GM12878 (cell line): Measurements from ENCODE around the gene ZNF474. TPM values are rescaled to one million over a fixed set of nuclear protein-coding genes. Genes with fewer than 3 reads are reported as not detected.

Source experiments
- ATAC-seq: fragments of 200-7000 bp; cut with Tn5 transposase; 3 replicates; pipeline ENCODE4 v1.9.1; 2020; ENCODE audit warnings: mild to moderate bottlenecking, moderate library complexity
- BruUV-seq: library from RNA; stranded (reverse); fragments of 400-500 nt; replicated peaks from 2 replicates; lab custom pipeline; 2021; lab: Mats Ljungman, UMichigan
- CTCF ChIA-PET: fragments of 300-600 bp; sonication (Branson Sonifier 250); formaldehyde crosslinking; extraction: SDS; loops from one replicate; lab custom pipeline; 2021; ENCODE audit warnings: inconsistent platforms; lab: Yijun Ruan, JAX
- POLR2A ChIA-PET: fragments of 350-600 bp; formaldehyde crosslinking; extraction: SDS; loops from one replicate; lab custom pipeline; 2021; ENCODE audit warnings: inconsistent platforms; lab: Charles Lee
- RAD21 ChIA-PET: fragments of 300-600 bp; sonication (Branson Sonifier 250); formaldehyde crosslinking; loops from one replicate; lab custom pipeline; 2023; ENCODE audit warnings: antibody characterized with exemption; ENCODE audit not compliant: unreplicated experiment; lab: Charles Lee
- SMC1A ChIA-PET: fragments of 300-600 bp; sonication (Branson Sonifier 250); formaldehyde crosslinking; loops from one replicate; lab custom pipeline; 2023; ENCODE audit not compliant: unreplicated experiment, uncharacterized antibody; lab: Charles Lee
- DNase-seq: peaks from one replicate; pipeline ENCODE4 v3.0.0-alpha.2; 2011; ENCODE audit warnings: low read depth, low spot score
- FAIRE-seq: peaks from 3 replicates; lab custom pipeline; 2011; peaks lifted over from hg19 to GRCh38; lab: Jason Lieb, UNC
- H2AFZ ChIP-seq: 2 replicates; pipeline ENCODE4 v1.6.0; 2011; ENCODE audit warnings: low read depth, low read length, control low read depth; ENCODE audit not compliant: control insufficient read depth
- H3K27ac ChIP-seq: 2 replicates; pipeline ENCODE4 v1.5.1; 2011; ENCODE audit warnings: control low read depth; ENCODE audit not compliant: control insufficient read depth, insufficient read depth
- H3K27me3 ChIP-seq, 2 experiments: replicated peaks in 1 of 2; 2 replicates each; pipeline versions ENCODE4 v1.6.0 to v1.6.1; 2011; ENCODE audit warnings: low read length in 1 of 2; ENCODE audit not compliant: control insufficient read depth in 2 of 2, insufficient read depth in 2 of 2
- H3K36me3 ChIP-seq, 2 experiments: 2 replicates each; pipeline ENCODE4 v1.5.1; 2011; ENCODE audit warnings: low read length in 1 of 2; ENCODE audit not compliant: control insufficient read depth in 2 of 2, insufficient read depth in 2 of 2
- H3K4me1 ChIP-seq: 2 replicates; pipeline ENCODE4 v1.6.1; 2011; ENCODE audit warnings: mild to moderate bottlenecking, low read length, moderate library complexity, mixed read lengths; ENCODE audit not compliant: control insufficient read depth, insufficient read depth
- H3K4me2 ChIP-seq: 2 replicates; pipeline ENCODE4 v1.6.0; 2011; ENCODE audit warnings: control low read depth; ENCODE audit not compliant: control insufficient read depth, insufficient read depth
- H3K4me3 ChIP-seq: fragments of 200-600 bp; sonication (generic); 2 replicates; pipeline ENCODE4 v1.5.1; 2016
- H3K79me2 ChIP-seq: 2 replicates; pipeline ENCODE4 v1.6.0; 2011; ENCODE audit warnings: low read length; ENCODE audit not compliant: control insufficient read depth, insufficient read depth
- H3K9ac ChIP-seq: 2 replicates; pipeline ENCODE4 v1.8.0; 2011; ENCODE audit warnings: low read length, control low read depth, mixed read lengths; ENCODE audit not compliant: control insufficient read depth, insufficient read depth
- H3K9me3 ChIP-seq: replicated peaks from 3 replicates; pipeline ENCODE4 v1.5.1; 2011; ENCODE audit warnings: mild to moderate bottlenecking, low read length; ENCODE audit not compliant: control insufficient read depth, insufficient read depth
- H4K20me1 ChIP-seq: 2 replicates; pipeline ENCODE4 v1.6.0; 2011; ENCODE audit not compliant: control insufficient read depth, insufficient read depth
- CBX3 ChIP-seq: fragments of 200-600 bp; sonication (generic); IDR thresholded peaks from 2 replicates; pipeline ENCODE4 v1.6.1; 2016; ENCODE audit warnings: low read depth, borderline replicate concordance
- IKZF1 ChIP-seq: fragments of 450-650 bp; conservative IDR thresholded peaks from 2 replicates; pipeline ENCODE4 v1.6.1; 2017; ENCODE audit warnings: antibody characterized with exemption, mild to moderate bottlenecking
- STAT3 ChIP-seq: IDR thresholded peaks from 2 replicates; pipeline ENCODE4 v1.6.1; 2011; ENCODE audit warnings: low read depth, low read length, improper control_type of control experiment
- WGBS: methylation state at CpG from one replicate; pipeline ENCODE4 v1.1.6; 2016; ENCODE audit warnings: low lambda C conversion rate; ENCODE audit not compliant: insufficient replicate concordance, insufficient coverage; ENCODE audit errors: missing lambda C conversion rate; 5-methylcytosine and 5-hydroxymethylcytosine counted together
- in situ Hi-C: fragments of 300-500 bp; cut with MboI; formaldehyde crosslinking; loops from 9 replicates; pipeline ENCODE4 v1.14.3; 2018; ENCODE audit warnings: mixed read lengths
- intact Hi-C: fragments of 100-400 bp; cut with micrococcal nuclease; formaldehyde crosslinking; loops from one replicate; pipeline ENCODE4 v1.14.2; 2022; ENCODE audit not compliant: unreplicated experiment
- polyA plus RNA-seq, 11 experiments: library from polyadenylated mRNA; depleted of rRNA in 4 of 11; unstranded in 6 of 11; stranded (reverse) in 5 of 11; fragments of >200 nt; fragmentation: Nextera tagmentation in 4 of 11; fragmentation: Illumina TruSeq in 1 of 11; extraction: Ambion mirVana in 4 of 11; extraction: Trizol in 1 of 11; gene quantifications; 1 replicate in 1 of 11; 2 replicates in 10 of 11; pipeline versions ENCODE4 v1.2.1 to v1.2.3, GENCODE V29; 2011 to 2016; ENCODE audit warnings: inconsistent platforms in 2 of 11, missing spikeins in 2 of 11, low read depth in 1 of 11
- total RNA-seq, 4 experiments: library from RNA; depleted of rRNA in 3 of 4; stranded (reverse); fragments of >200 nt in 3 of 4; fragmentation: Illumina TruSeq in 1 of 4; extraction: Trizol in 1 of 4; gene quantifications; 2 replicates each; pipeline versions ENCODE4 v1.2.1 to v1.2.3, GENCODE V29; 2013 to 2021

Gene ZNF474
- total and polyA plus RNA-seq, 10 of the 15 experiments (the other 5 are each of a cell fraction or from before 2014, with no cell fraction given), result 0.06 to 0.97 (median 0.13) TPM; not detected in 3

DNA sequence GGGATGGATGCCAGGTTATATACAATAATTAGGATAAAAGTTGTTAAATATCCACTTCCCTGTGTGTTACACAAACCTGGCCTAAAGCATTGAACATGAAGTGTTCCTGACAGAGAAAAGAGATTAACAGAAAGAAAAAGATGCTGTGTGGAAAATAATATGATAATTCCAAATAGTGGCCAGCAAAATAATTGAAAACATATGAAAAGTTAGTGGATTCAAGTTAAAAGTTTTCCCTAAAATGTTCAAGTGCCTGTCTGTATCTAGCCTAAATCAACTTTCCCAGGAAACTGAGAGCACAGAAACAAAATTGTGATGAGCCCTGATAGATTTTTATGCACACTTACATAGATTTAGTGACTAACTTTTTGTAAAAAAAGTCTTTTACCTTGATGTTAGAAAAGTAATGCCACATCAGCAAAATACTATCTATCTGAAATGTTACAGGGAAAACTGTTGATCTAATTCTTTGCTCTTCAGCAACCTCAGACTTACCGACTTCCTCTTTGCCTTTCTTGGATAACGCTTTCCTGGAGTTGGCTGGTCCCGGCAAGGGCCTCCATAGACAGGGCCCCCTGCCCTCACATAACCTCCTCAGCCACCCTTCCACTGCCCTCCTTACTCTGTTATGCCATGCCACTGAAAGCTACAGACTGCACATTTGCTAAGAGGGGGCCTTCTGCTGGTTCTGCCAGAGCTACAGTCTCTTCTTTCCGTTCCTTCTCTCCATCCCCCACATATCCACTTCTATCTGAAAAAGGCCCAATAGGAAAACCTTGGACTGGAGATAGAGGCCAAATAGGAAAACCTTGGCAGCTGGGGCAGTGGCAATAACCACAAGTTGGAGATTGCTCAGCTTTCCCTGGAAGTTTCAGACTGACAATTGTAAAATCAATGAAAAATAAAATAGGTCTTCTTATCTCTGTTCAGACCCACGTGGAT lies 44.4 kb downstream of the ZNF474 start:
- FAIRE-seq (no peak), DNase-seq (no peak), ATAC-seq (no peak)
- whole genome bisulfite sequencing, result 1% methylated on average over 5 of the region's 5 CpGs
- Histone ChIP-seq H3K4me2 (no peak overlapping the region), H2AFZ (no peak overlapping the region), H4K20me1 (no peaks in the 10 kb centered on the region), H3K4me1 (no peaks in the 10 kb centered on the region), H3K4me3 (no peak overlapping the region), H3K79me2 (no peaks in the 10 kb centered on the region), H3K27me3 (no peaks in the 10 kb centered on the region), H3K9me3 (no peaks in the 10 kb centered on the region), H3K36me3 (no peaks in the 10 kb centered on the region), H3K27ac (no peak overlapping the region), H3K9ac (no peak overlapping the region)
- BruUV-seq, result no TSS peak
- in situ Hi-C loops, result no loop called here
- ChIA-PET RAD21 (no interaction called here), POLR2A (no interaction called here), SMC1A (no interaction called here), CTCF (no interaction called here)
- TF ChIP-seq IKZF1, result no peak
- intact Hi-C loops, result no loop called here

GRCh38 chr5:122175091-122175490 lies 45.7 kb downstream of the ZNF474 start:
- DNase-seq, result no peak
- no TSS peak for BruUV-seq
- Histone ChIP-seq H3K9ac (no peak overlapping the region), H3K4me1 (no peaks in the 10 kb centered on the region), H3K36me3 (no peaks in the 10 kb centered on the region), H2AFZ (no peak overlapping the region), H3K79me2 (no peaks in the 10 kb centered on the region), H4K20me1 (no peaks in the 10 kb centered on the region), H3K9me3 (no peaks in the 10 kb centered on the region), H3K4me2 (no peak overlapping the region), H3K27me3 (no peaks in the 10 kb centered on the region), H3K27ac (no peak overlapping the region), H3K4me3 (no peak overlapping the region)
- no peak for ATAC-seq
- in situ Hi-C loops, result no loop called here
- POLR2A ChIA-PET, result no interaction called here
- FAIRE-seq, result no peak
- RAD21 ChIA-PET, result no interaction called here
- 0% methylated on average over 1 of the region's 1 CpG for WGBS
- CTCF ChIA-PET, result no interaction called here
- TF ChIP-seq CBX3 (no peak), STAT3 (no peak)
- SMC1A ChIA-PET, result no interaction called here
- intact Hi-C loops, result no loop called here
